Measurements from ENCODE around the gene NRP2.

GRCh38 chr2:205827809-205828365, 145.6 kb downstream of the NRP2 start:
- no peak for TF ChIP-seq POLR2A (IDR thresholded peaks at IDR 0.05; ENCODE audit: low read length)
- TF ChIP-seq GATA1 (IDR thresholded peaks at IDR 0.05; ENCODE audit: low read depth, low read length), result no peak

Data from erythroblast (primary cell).